Cardiac fibroblast (primary cell): ENCODE data around the gene SCLT1.

Source experiments
- DNase-seq, 2 donors: peaks; one replicate each; pipeline versions ENCODE4 v3.0.0 to v3.0.0-alpha.2; 2010; ENCODE audit warnings: low read depth in 2 of 2
- H3K4me3 ChIP-seq, 2 donors: replicated peaks in 1 of 2; 1 replicate in 1 of 2; 2 replicates in 1 of 2; pipeline ENCODE4 v1.5.1; 2011; ENCODE audit warnings: low read depth in 2 of 2, low read length in 2 of 2, mild to moderate bottlenecking in 2 of 2, moderate library complexity in 1 of 2
- TF ChIP-seq, protein P1 (sequence below): IDR thresholded peaks from one replicate; pipeline ENCODE4 v1.5.1; 2011; ENCODE audit warnings: low read depth, mild to moderate bottlenecking, low read length, inconsistent platforms

The SCLT1 gene

DNA sequence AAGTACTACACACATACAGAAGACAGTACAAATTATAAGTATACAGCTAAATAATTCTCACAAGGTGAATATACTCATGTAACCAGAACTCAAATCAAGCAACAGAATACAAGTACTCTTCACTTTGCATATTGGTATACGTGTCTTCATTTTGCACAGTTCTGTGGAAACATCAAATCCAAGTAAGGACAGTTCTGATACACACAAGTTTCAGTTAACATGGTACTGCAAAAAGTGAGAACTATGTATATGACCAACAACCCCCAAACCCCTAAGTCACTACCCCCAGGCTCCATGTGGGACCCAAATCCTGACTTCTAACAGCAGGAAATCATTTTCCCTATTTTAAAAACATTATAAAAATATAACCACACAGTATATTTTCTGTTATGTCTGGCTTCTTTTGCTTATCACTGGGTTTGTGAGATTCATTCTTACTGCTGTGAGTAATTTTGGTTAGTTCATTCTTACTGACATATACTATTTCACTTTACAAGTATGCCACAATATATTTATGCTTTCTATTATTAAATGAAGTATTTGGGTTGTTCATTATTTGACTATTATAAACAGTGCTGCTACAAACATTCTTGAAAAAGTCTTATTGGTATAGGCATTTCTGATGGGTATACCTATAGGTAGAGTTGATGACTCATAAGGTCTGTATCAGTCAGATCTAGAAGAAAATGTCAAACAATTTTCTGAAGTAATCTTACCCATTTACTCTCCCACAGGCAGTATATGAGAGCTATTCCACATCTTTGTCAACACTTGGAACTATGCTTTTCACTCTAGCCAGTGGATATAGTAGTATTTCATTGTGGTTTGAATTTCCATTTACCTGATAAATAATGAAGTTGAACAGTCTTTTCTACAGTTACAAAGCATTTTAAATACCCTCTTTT lies 47.0 kb downstream of the SCLT1 start:
- TF ChIP-seq, protein P1, sequence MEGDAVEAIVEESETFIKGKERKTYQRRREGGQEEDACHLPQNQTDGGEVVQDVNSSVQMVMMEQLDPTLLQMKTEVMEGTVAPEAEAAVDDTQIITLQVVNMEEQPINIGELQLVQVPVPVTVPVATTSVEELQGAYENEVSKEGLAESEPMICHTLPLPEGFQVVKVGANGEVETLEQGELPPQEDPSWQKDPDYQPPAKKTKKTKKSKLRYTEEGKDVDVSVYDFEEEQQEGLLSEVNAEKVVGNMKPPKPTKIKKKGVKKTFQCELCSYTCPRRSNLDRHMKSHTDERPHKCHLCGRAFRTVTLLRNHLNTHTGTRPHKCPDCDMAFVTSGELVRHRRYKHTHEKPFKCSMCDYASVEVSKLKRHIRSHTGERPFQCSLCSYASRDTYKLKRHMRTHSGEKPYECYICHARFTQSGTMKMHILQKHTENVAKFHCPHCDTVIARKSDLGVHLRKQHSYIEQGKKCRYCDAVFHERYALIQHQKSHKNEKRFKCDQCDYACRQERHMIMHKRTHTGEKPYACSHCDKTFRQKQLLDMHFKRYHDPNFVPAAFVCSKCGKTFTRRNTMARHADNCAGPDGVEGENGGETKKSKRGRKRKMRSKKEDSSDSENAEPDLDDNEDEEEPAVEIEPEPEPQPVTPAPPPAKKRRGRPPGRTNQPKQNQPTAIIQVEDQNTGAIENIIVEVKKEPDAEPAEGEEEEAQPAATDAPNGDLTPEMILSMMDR: no peak
- H3K4me3 ChIP-seq: no peak overlapping the region
- no peak for DNase-seq

DNA sequence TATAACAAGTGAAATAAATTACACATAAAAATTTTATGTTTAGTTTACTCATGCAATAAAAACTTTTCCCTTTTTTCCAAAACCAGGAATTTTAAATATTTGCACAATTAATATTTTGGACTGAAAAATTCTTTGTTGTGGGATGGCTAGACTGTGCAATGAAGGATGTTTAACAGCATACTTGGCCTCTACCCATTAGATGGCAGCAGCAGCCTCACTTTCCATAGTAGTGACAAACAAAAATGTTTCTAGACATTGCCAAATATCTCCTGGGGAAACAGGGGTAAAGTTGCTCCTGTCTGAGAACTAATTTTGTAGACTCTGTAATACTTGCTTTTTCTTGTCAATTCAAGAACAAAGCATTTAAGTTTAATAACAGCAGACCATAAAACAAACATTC lies 49.8 kb downstream of the SCLT1 start:
- DNase-seq: peak; percentile 57 to 61
- TF ChIP-seq, protein P1: peak; percentile 35
- no peak overlapping the region for H3K4me3 ChIP-seq

DNA sequence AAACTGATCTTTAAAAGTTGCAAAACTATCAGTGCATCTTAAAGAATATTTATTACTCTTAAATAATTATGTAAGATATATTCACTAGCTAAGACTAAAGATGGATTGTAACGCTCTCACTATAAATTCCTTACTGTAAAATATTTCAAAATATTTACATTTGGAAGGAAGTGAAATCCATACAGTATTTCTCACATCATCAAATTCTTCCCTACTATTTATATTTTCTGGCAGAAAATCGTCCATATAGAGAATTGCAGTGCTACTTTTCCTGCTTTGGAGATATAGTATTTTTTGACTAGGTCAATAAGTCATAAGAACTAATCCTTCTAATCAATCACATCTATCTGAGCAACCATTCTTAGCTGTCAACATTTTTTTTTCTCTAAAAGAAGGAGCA lies 52.9 kb downstream of the SCLT1 start:
- TF ChIP-seq, protein P1: no peak
- H3K4me3 ChIP-seq: no peak overlapping the region
- no peak for DNase-seq

DNA sequence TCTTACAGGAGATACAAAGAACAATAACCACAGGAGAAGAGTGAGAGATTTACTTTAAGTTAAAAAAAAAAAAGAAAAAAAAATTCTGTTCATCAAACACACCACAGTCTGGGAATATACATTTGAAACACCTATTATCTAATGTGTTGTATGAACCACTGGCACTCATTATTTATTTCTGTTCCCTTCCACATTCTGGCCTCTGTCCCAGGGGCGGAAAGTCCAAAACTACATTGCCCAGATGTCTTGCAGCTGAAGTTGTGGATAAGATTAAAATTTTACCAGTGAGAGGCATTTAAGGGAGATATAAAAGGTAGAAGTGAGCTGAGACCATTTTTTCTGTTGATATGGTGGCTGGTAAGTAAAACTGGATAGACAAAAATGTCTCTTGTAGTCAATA lies 56.2 kb downstream of the SCLT1 start:
- no peak for DNase-seq
- H3K4me3 ChIP-seq: no peak overlapping the region
- TF ChIP-seq, protein P1: no peak

DNA sequence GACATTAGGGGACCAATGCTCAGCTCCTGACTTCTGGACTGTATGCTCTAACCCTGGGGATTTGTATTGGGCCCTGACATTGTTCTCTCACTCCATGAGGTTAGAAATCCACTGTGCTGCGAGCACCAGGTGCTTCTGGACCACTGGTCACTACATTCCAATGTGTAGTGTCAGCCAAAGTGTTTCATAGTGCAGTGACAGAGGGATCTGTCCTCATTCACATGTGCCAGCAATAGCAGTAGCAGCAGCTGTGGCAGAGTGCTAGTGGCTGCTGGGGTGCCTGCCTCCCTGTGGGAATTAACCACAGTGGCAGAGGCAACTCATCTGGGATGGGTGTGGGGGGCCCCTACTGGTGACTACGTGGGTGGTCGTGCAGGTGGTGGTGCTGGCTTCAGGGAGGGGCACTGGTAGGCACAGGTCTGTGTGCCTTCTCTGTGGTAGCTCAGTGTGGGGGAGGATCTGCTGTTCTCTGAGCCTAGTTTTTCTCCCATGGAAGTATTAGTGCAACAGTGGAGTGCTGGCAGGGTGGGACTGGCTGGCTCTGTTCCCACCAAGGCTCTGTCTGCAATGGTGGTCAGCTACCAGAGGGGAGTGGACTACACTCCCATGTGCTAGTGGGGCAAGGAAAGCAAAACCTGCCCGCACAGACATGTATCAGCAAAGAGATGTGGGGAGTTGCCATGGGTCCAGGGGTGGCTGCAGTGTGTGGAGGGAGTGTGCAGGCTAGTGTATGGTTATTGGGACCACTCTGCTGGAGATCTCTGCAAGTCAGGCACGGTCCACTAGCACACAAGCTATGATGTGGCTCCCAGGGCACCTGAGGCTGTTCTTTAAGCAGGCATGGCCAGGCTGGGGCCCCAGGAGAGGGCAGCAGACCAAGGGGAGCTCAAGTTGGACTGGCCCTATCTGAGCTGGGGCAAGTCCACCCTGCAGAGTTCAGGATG lies 78.5 kb downstream of the SCLT1 start:
- peak in 1 of 2 donors; percentile 13 for DNase-seq
- TF ChIP-seq, protein P1: no peak
- H3K4me3 ChIP-seq: no peak overlapping the region

DNA sequence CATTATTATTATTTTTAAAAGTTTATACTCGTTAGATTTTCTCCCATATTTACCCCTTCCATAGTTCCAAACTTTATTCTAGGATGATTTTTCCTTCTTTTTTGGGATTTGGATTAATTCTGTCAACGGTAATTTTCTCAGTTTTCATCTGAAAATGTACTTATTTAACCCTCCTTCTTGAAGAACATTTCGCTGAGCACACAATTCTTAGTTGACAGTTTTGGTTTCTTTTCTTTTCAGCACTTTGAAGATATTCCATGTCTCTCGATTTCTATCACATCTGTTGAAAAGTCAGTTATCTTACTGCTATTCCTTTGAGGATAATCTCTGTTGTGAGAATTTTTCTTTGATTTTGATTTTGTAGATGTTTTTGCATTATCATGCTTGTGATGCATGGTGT lies 85.2 kb downstream of the SCLT1 start:
- TF ChIP-seq, protein P1: no peak
- no peak for DNase-seq
- H3K4me3 ChIP-seq: no peak overlapping the region
